SK-N-SH (cell line): Measurements from ENCODE around the gene DDI2. TPM values are rescaled to one million over a fixed set of nuclear protein-coding genes. Genes with fewer than 3 reads are reported as not detected.

Experiments
- CTCF ChIA-PET: fragments of 300-600, 350-600 bp; formaldehyde crosslinking; extraction: SDS; loops from one replicate; lab custom pipeline; 2021; lab: Yijun Ruan, JAX
- POLR2A ChIA-PET: fragments of 350-600 bp; sonication (Branson Sonifier 250); formaldehyde crosslinking; extraction: SDS; loops from one replicate; lab custom pipeline; 2020; ENCODE audit warnings: antibody characterized with exemption, inconsistent platforms; lab: Yijun Ruan, JAX
- DNase-seq: peaks from one replicate; pipeline ENCODE4 v3.0.0; 2012
- H2AFZ ChIP-seq: fragments of 200-600 bp; sonication (generic); 2 replicates; pipeline ENCODE4 v1.8.1; 2016; ENCODE audit warnings: antibody characterized with exemption, mild to moderate bottlenecking, low read depth
- H3F3A ChIP-seq: fragments of 200-600 bp; sonication (generic); replicated peaks from 2 replicates; pipeline ENCODE3; 2016; ENCODE audit warnings: antibody characterized with exemption, mild to moderate bottlenecking; ENCODE audit not compliant: insufficient read depth
- H3K27ac ChIP-seq, 2 experiments: fragments of 200-500 bp in 1 of 2; fragments of 200-600 bp in 1 of 2; sonication (Bioruptor generic) in 1 of 2; sonication (generic), shearing (Covaris generic) in 1 of 2; 2 replicates each; pipeline versions ENCODE4 v1.5.1 to v1.6.1; 2014 to 2016; ENCODE audit warnings: low read depth in 2 of 2, inconsistent platforms in 1 of 2, low read length in 1 of 2, mild to moderate bottlenecking in 1 of 2, mixed read lengths in 1 of 2
- H3K27me3 ChIP-seq: fragments of 200-600 bp; sonication (generic), shearing (Covaris generic); 2 replicates; pipeline ENCODE4 v1.6.1; 2016; ENCODE audit warnings: mixed run types; ENCODE audit not compliant: insufficient read depth
- H3K36me3 ChIP-seq, 2 experiments: fragments of 200-500 bp in 1 of 2; fragments of 200-600 bp in 1 of 2; sonication (Bioruptor generic) in 1 of 2; sonication (generic) in 1 of 2; replicated peaks in 1 of 2; 2 replicates each; pipeline versions ENCODE3 to v1.5.1; 2014 to 2016; ENCODE audit warnings: low read length in 1 of 2, mild to moderate bottlenecking in 1 of 2; ENCODE audit not compliant: insufficient read depth in 2 of 2, control insufficient read depth in 1 of 2
- H3K4me1 ChIP-seq, 2 experiments: fragments of 200-500 bp in 1 of 2; fragments of 200-600 bp in 1 of 2; sonication (Bioruptor generic) in 1 of 2; sonication (generic), shearing (Covaris generic) in 1 of 2; 2 replicates each; pipeline versions ENCODE4 v1.5.1 to v1.6.1; 2014 to 2016; ENCODE audit warnings: low read depth in 1 of 2, low read length in 1 of 2, mixed run types in 1 of 2; ENCODE audit not compliant: insufficient read depth in 2 of 2, control insufficient read depth in 1 of 2
- H3K4me2 ChIP-seq: fragments of 200-600 bp; sonication (generic), shearing (Covaris generic); 2 replicates; pipeline ENCODE4 v1.6.1; 2017; ENCODE audit warnings: mixed run types
- H3K4me3 ChIP-seq, 2 experiments: fragments of 200-500 bp in 1 of 2; fragments of 200-600 bp in 1 of 2; sonication (Bioruptor generic) in 1 of 2; sonication (generic), shearing (Covaris generic) in 1 of 2; 2 replicates each; pipeline versions ENCODE4 v1.5.1 to v1.8.1; 2014 to 2016; ENCODE audit warnings: low read depth in 2 of 2, inconsistent platforms in 1 of 2, low read length in 1 of 2, mild to moderate bottlenecking in 1 of 2, mixed read lengths in 1 of 2, moderate library complexity in 1 of 2
- H3K79me2 ChIP-seq: fragments of 200-600 bp; sonication (generic); 2 replicates; pipeline ENCODE4 v1.8.1; 2017; ENCODE audit warnings: mild to moderate bottlenecking; ENCODE audit not compliant: insufficient read depth
- H3K9ac ChIP-seq: fragments of 200-600 bp; sonication (generic); 2 replicates; pipeline ENCODE4 v1.6.1; 2017; ENCODE audit warnings: mixed run types
- H3K9me2 ChIP-seq: fragments of 200-600 bp; sonication (generic); 2 replicates; pipeline ENCODE4 v1.6.1; 2017; ENCODE audit warnings: mixed run types
- H3K9me3 ChIP-seq: fragments of 200-600 bp; sonication (generic); 2 replicates; pipeline ENCODE4 v1.6.1; 2017; ENCODE audit warnings: mixed run types, mild to moderate bottlenecking, moderate library complexity
- H4K20me1 ChIP-seq: fragments of 200-600 bp; sonication (generic); 2 replicates; pipeline ENCODE4 v1.6.1; 2017; ENCODE audit warnings: mild to moderate bottlenecking, mixed run types; ENCODE audit not compliant: insufficient read depth
- CHD2 ChIP-seq: fragments of 150-350 bp; IDR thresholded peaks from 2 replicates; pipeline ENCODE4 v1.6.1; 2018; ENCODE audit warnings: low read length; ENCODE audit not compliant: partially characterized antibody
- CTCF ChIP-seq: fragments of 200-600 bp; sonication (generic); IDR thresholded peaks from 2 replicates; pipeline ENCODE4 v1.6.1; 2017; ENCODE audit warnings: antibody characterized with exemption, mild to moderate bottlenecking, moderate library complexity
- FOXM1 ChIP-seq: IDR thresholded peaks from 2 replicates; pipeline ENCODE4 v1.4.0; 2012; ENCODE audit warnings: low read depth, mild to moderate bottlenecking
- GABPA ChIP-seq: IDR thresholded peaks from 2 replicates; pipeline ENCODE4 v1.4.0; 2012; ENCODE audit warnings: low read depth, mild to moderate bottlenecking
- MAX ChIP-seq: IDR thresholded peaks from 2 replicates; pipeline ENCODE4 v1.4.0; 2012; ENCODE audit warnings: low read depth
- MEF2A ChIP-seq: IDR thresholded peaks from 2 replicates; pipeline ENCODE4 v1.4.0; 2012; ENCODE audit warnings: low read depth, borderline replicate concordance
- NRF1 ChIP-seq: IDR thresholded peaks from 2 replicates; pipeline ENCODE4 v1.6.1; 2012; ENCODE audit warnings: low read depth, mild to moderate bottlenecking, low read length
- PBX3 ChIP-seq: IDR thresholded peaks from 2 replicates; pipeline ENCODE4; 2012
- POLR2AphosphoS5 ChIP-seq: IDR thresholded peaks from 2 replicates; pipeline ENCODE4 v1.6.1; 2012; ENCODE audit warnings: low read depth, low read length
- RCOR1 ChIP-seq: fragments of 150-350 bp; IDR thresholded peaks from 2 replicates; pipeline ENCODE4 v1.6.1; 2017; ENCODE audit warnings: antibody characterized with exemption, low read length
- RXRA ChIP-seq: IDR thresholded peaks from 2 replicates; pipeline ENCODE4 v1.4.0; 2012; ENCODE audit warnings: low read depth, mild to moderate bottlenecking, borderline replicate concordance
- SIN3A ChIP-seq: IDR thresholded peaks from 2 replicates; pipeline ENCODE4 v1.6.1; 2012; ENCODE audit warnings: low read depth, mild to moderate bottlenecking, low read length, moderate library complexity, borderline replicate concordance
- SMC3 ChIP-seq: IDR thresholded peaks from 2 replicates; pipeline ENCODE4 v1.6.1; 2012; ENCODE audit warnings: low read depth, low read length, improper control_type of control experiment
- USF2 ChIP-seq: fragments of 150-350 bp; IDR thresholded peaks from 2 replicates; pipeline ENCODE4 v1.6.1; 2017; ENCODE audit warnings: antibody characterized with exemption, low read length, low read depth, borderline replicate concordance
- YY1 ChIP-seq: IDR thresholded peaks from 2 replicates; pipeline ENCODE4 v1.4.0; 2012; ENCODE audit warnings: low read depth, mild to moderate bottlenecking
- WGBS: methylation state at CpG from one replicate; pipeline ENCODE4 v1.1.6; 2017; ENCODE audit warnings: low lambda C conversion rate; 5-methylcytosine and 5-hydroxymethylcytosine counted together
- polyA plus RNA-seq, 3 experiments: library from polyadenylated mRNA; depleted of rRNA; stranded (reverse); fragments of >200 nt; gene quantifications; 2 replicates each; pipeline ENCODE4 v1.2.3, GENCODE V29; 2012
- TF ChIP-seq, protein P1 (sequence below): fragments of 150-350 bp; IDR thresholded peaks from 2 replicates; pipeline ENCODE4 v1.6.1; 2016; ENCODE audit warnings: mild to moderate bottlenecking, low read depth, low read length

DDI2 gene
- polyA plus RNA-seq, 1 of the 3 experiments (the other 2 are of a cell fraction): 2.8 TPM

- no peak overlapping the region for H3K9ac ChIP-seq
- no peaks in the 10 kb centered on the region for H4K20me1 ChIP-seq
- H3K79me2 ChIP-seq: peaks cover 2% of the 10 kb centered on the region; the same call in 1 of the 2 replicates
- H3K27ac ChIP-seq: no peak overlapping the region
- H3K9me2 ChIP-seq: no peaks in the 10 kb centered on the region
- H2AFZ ChIP-seq: no peak overlapping the region
- CTCF ChIA-PET: no interaction called here
- H3K9me3 ChIP-seq: no peaks in the 10 kb centered on the region
- peaks cover 45 to 67% of the 10 kb centered on the region in 2 experiments for H3K36me3 ChIP-seq
- no peak for DNase-seq
- peaks cover 4% of the 10 kb centered on the region for H3F3A ChIP-seq
- TF ChIP-seq PBX3: no peak
- TF ChIP-seq CTCF: no peak
- TF ChIP-seq USF2: no peak
- TF ChIP-seq, protein P1, sequence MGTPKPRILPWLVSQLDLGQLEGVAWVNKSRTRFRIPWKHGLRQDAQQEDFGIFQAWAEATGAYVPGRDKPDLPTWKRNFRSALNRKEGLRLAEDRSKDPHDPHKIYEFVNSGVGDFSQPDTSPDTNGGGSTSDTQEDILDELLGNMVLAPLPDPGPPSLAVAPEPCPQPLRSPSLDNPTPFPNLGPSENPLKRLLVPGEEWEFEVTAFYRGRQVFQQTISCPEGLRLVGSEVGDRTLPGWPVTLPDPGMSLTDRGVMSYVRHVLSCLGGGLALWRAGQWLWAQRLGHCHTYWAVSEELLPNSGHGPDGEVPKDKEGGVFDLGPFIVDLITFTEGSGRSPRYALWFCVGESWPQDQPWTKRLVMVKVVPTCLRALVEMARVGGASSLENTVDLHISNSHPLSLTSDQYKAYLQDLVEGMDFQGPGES: no peak
- TF ChIP-seq CHD2: no peak
- TF ChIP-seq SMC3: no peak
- TF ChIP-seq MAX: no peak
- no peak for TF ChIP-seq RCOR1
- TF ChIP-seq SIN3A: no peak
- no peak for TF ChIP-seq NRF1
- no peak for TF ChIP-seq FOXM1
- TF ChIP-seq MEF2A: no peak
- TF ChIP-seq GABPA: no peak
- TF ChIP-seq POLR2AphosphoS5: no peak
- TF ChIP-seq RXRA: no peak
- no peak for TF ChIP-seq YY1
- 96% methylated on average over 4 of the region's 4 CpGs for WGBS
- no peaks in the 10 kb centered on the region for H3K27me3 ChIP-seq
- POLR2A ChIA-PET: no interaction called here
- H3K4me2 ChIP-seq: no peak overlapping the region
- no peaks in the 10 kb centered on the region for H3K4me1 ChIP-seq
- no peak overlapping the region for H3K4me3 ChIP-seq
Observed at GRCh38 chr1:15637826-15638225, 20.6 kb downstream of the DDI2 start.
